IMR-90 (cell line): Measurements from ENCODE around the gene SNED1. TPM values are rescaled to one million over a fixed set of nuclear protein-coding genes. Genes with fewer than 3 reads are reported as not detected.

Experiments
- ATAC-seq: fragments of 200-7000 bp; cut with Tn5 transposase; 2 replicates; pipeline ENCODE4 v1.9.1; 2020; ENCODE audit warnings: low read depth, mild to moderate bottlenecking, moderate library complexity
- BruUV-seq: library from RNA; stranded (reverse); fragments of 400-500 nt; replicated peaks from 2 replicates; lab custom pipeline; 2021; lab: Mats Ljungman, UMichigan
- CTCF ChIA-PET: fragments of 300-600 bp; formaldehyde crosslinking; extraction: SDS; loops from one replicate; lab custom pipeline; 2021; ENCODE audit warnings: antibody characterized with exemption; lab: Yijun Ruan, JAX
- POLR2A ChIA-PET: fragments of 300-600 bp; sonication (Branson Sonifier 250); formaldehyde crosslinking; loops from one replicate; lab custom pipeline; 2022; ENCODE audit warnings: antibody characterized with exemption; ENCODE audit not compliant: unreplicated experiment; lab: Charles Lee
- DNase-seq: peaks from one replicate; pipeline ENCODE4 v3.0.0; 2013
- H2AFZ ChIP-seq: replicated peaks from 2 replicates; pipeline ENCODE3; 2013; ENCODE audit warnings: low read length, mild to moderate bottlenecking; ENCODE audit not compliant: poor library complexity
- H2AK5ac ChIP-seq: 2 replicates; pipeline ENCODE4 v1.6.1; 2013; ENCODE audit warnings: low read depth, low read length, inconsistent platforms
- H2AK9ac ChIP-seq: replicated peaks from 2 replicates; pipeline ENCODE3; 2013; ENCODE audit warnings: mild to moderate bottlenecking, low read depth, low read length, moderate library complexity; ENCODE audit not compliant: poor library complexity
- H2BK120ac ChIP-seq: 2 replicates; pipeline ENCODE4 v1.6.1; 2013; ENCODE audit warnings: low read depth, low read length, inconsistent platforms
- H2BK15ac ChIP-seq: 3 replicates; pipeline ENCODE4 v1.6.1; 2013; ENCODE audit warnings: low read depth, low read length, inconsistent platforms
- H2BK20ac ChIP-seq: 2 replicates; pipeline ENCODE4 v1.6.1; 2013; ENCODE audit warnings: low read depth, mild to moderate bottlenecking, inconsistent platforms, low read length, moderate library complexity
- H2BK5ac ChIP-seq: 2 replicates; pipeline ENCODE4 v1.6.1; 2013; ENCODE audit warnings: mild to moderate bottlenecking, low read depth, low read length, inconsistent platforms; ENCODE audit not compliant: poor library complexity, severe bottlenecking
- H3K14ac ChIP-seq: replicated peaks from 2 replicates; pipeline ENCODE4 v1.6.1; 2013; ENCODE audit warnings: low read depth, low read length, inconsistent platforms
- H3K18ac ChIP-seq: 2 replicates; pipeline ENCODE4 v1.6.1; 2013; ENCODE audit warnings: low read depth, low read length, control low read depth
- H3K23ac ChIP-seq: 2 replicates; pipeline ENCODE4 v1.6.1; 2013; ENCODE audit warnings: low read depth, low read length, inconsistent platforms
- H3K27ac ChIP-seq: 2 replicates; pipeline ENCODE4 v1.5.1; 2013; ENCODE audit warnings: mild to moderate bottlenecking, control low read depth, low read length; ENCODE audit not compliant: insufficient read depth
- H3K27me3 ChIP-seq: 2 replicates; pipeline ENCODE4 v1.6.1; 2013; ENCODE audit warnings: low read length; ENCODE audit not compliant: control insufficient read depth, insufficient read depth
- H3K36me3 ChIP-seq: 2 replicates; pipeline ENCODE4 v1.6.1; 2013; ENCODE audit warnings: low read length, mixed read lengths; ENCODE audit not compliant: control insufficient read depth, insufficient read depth
- H3K4ac ChIP-seq: 2 replicates; pipeline ENCODE4 v1.6.1; 2013; ENCODE audit warnings: low read depth, low read length, inconsistent platforms
- H3K4me1 ChIP-seq: 2 replicates; pipeline ENCODE4 v1.6.1; 2013; ENCODE audit warnings: low read length, mixed read lengths; ENCODE audit not compliant: control insufficient read depth, insufficient read depth
- H3K4me2 ChIP-seq: 2 replicates; pipeline ENCODE4 v1.6.1; 2013; ENCODE audit warnings: low read depth, mild to moderate bottlenecking, control low read depth, low read length, moderate library complexity
- H3K4me3 ChIP-seq: 2 replicates; pipeline ENCODE4 v1.5.1; 2013; ENCODE audit warnings: low read depth, mild to moderate bottlenecking, control low read depth, low read length, moderate library complexity; ENCODE audit not compliant: insufficient read depth
- H3K56ac ChIP-seq: 2 replicates; pipeline ENCODE4 v1.6.1; 2013; ENCODE audit warnings: low read length, inconsistent platforms; ENCODE audit not compliant: insufficient read depth; ENCODE audit errors: extremely low read depth
- H3K79me1 ChIP-seq, 2 experiments: 2 replicates each; pipeline ENCODE4 v1.6.1; 2013; ENCODE audit warnings: low read length in 2 of 2, inconsistent platforms in 1 of 2, low read depth in 1 of 2
- H3K9ac ChIP-seq: 2 replicates; pipeline ENCODE4 v1.6.1; 2013; ENCODE audit warnings: low read depth, low read length, control low read depth
- H3K9me1 ChIP-seq: 2 replicates; pipeline ENCODE4 v1.6.1; 2013; ENCODE audit warnings: low read length, inconsistent platforms; ENCODE audit not compliant: insufficient read depth
- H3K9me3 ChIP-seq: 2 replicates; pipeline ENCODE4 v1.6.1; 2013; ENCODE audit warnings: low read length; ENCODE audit not compliant: control insufficient read depth, insufficient read depth
- H4K20me1 ChIP-seq: 2 replicates; pipeline ENCODE4 v1.6.1; 2013; ENCODE audit warnings: low read length, inconsistent platforms; ENCODE audit not compliant: insufficient read depth
- H4K5ac ChIP-seq: 2 replicates; pipeline ENCODE4 v1.6.1; 2013; ENCODE audit warnings: mild to moderate bottlenecking, low read depth, low read length, control low read depth
- H4K8ac ChIP-seq, 2 experiments: 2 replicates each; pipeline ENCODE4 v1.6.1; 2013; ENCODE audit warnings: low read depth in 2 of 2, low read length in 2 of 2, control low read depth in 1 of 2, inconsistent platforms in 1 of 2
- H4K91ac ChIP-seq: 2 replicates; pipeline ENCODE4 v1.6.1; 2013; ENCODE audit warnings: low read depth, low read length, inconsistent platforms; ENCODE audit not compliant: insufficient read depth
- BHLHE40 ChIP-seq: fragments of 150-350 bp; IDR thresholded peaks from 2 replicates; pipeline ENCODE4 v1.6.1; 2016; ENCODE audit warnings: mild to moderate bottlenecking, low read depth, low read length
- CEBPB ChIP-seq: IDR thresholded peaks from 2 replicates; pipeline ENCODE4 v1.6.1; 2012; ENCODE audit warnings: low read depth, low read length, improper control_type of control experiment
- CHD1 ChIP-seq: IDR thresholded peaks from 2 replicates; pipeline ENCODE4 v1.6.1; 2012; ENCODE audit warnings: low read depth, low read length, improper control_type of control experiment
- CTCF ChIP-seq: conservative IDR thresholded peaks from 2 replicates; pipeline ENCODE4 v1.5.1; 2012; ENCODE audit warnings: mild to moderate bottlenecking, low read depth, low read length, improper control_type of control experiment
- FOS ChIP-seq: fragments of 150-350 bp; IDR thresholded peaks from 2 replicates; pipeline ENCODE4 v1.6.1; 2016; ENCODE audit warnings: low read depth, low read length
- MAFK ChIP-seq: IDR thresholded peaks from 2 replicates; pipeline ENCODE4 v1.6.1; 2012; ENCODE audit warnings: low read depth, low read length, improper control_type of control experiment
- MAZ ChIP-seq: IDR thresholded peaks from 2 replicates; pipeline ENCODE4 v1.6.1; 2012; ENCODE audit warnings: low read depth, mild to moderate bottlenecking, low read length, improper control_type of control experiment, moderate library complexity, borderline replicate concordance
- MXI1 ChIP-seq: IDR thresholded peaks from 2 replicates; pipeline ENCODE4 v1.6.1; 2012; ENCODE audit warnings: low read depth, mild to moderate bottlenecking, low read length, moderate library complexity, borderline replicate concordance
- NFE2L2 ChIP-seq: fragments of 150-350 bp; IDR thresholded peaks from 2 replicates; pipeline ENCODE4 v1.6.1; 2016; ENCODE audit warnings: low read depth, mild to moderate bottlenecking, low read length
- POLR2A ChIP-seq: IDR thresholded peaks from 2 replicates; pipeline ENCODE4 v1.6.1; 2012; ENCODE audit warnings: mild to moderate bottlenecking, low read depth, low read length
- RAD21 ChIP-seq: IDR thresholded peaks from 2 replicates; pipeline ENCODE4 v1.6.1; 2012; ENCODE audit warnings: low read length, improper control_type of control experiment
- RCOR1 ChIP-seq: IDR thresholded peaks from 2 replicates; pipeline ENCODE4 v1.6.1; 2012; ENCODE audit warnings: mild to moderate bottlenecking, low read length, improper control_type of control experiment; ENCODE audit not compliant: insufficient replicate concordance
- RFX5 ChIP-seq: IDR thresholded peaks from 2 replicates; pipeline ENCODE4 v1.8.0; 2012; ENCODE audit warnings: low read depth, mild to moderate bottlenecking, low read length, moderate library complexity
- SMC3 ChIP-seq: fragments of 150-350 bp; IDR thresholded peaks from 2 replicates; pipeline ENCODE4 v1.6.1; 2016; ENCODE audit warnings: low read depth, mild to moderate bottlenecking, antibody characterized with exemption, low read length, moderate library complexity
- WGBS, 2 experiments: methylation state at CpG; one replicate each; pipeline versions ENCODE4 v1.1.5 to v1.1.7; 2013; ENCODE audit warnings: missing lambda C conversion rate in 2 of 2; ENCODE audit not compliant: insufficient read length in 1 of 2; ENCODE audit errors: extremely low coverage in 2 of 2; 5-methylcytosine and 5-hydroxymethylcytosine counted together
- dilution Hi-C: fragments of 300-500 bp; cut with HindIII; formaldehyde crosslinking; loops from one replicate; pipeline ENCODE4 v1.14.3; 2018; ENCODE audit warnings: low sequenced_read_pairs; ENCODE audit not compliant: unreplicated experiment
- in situ Hi-C: fragments of 300-500 bp; cut with MboI; formaldehyde crosslinking; loops from 3 replicates; pipeline ENCODE4 v1.14.3; 2019; ENCODE audit warnings: low sequenced_read_pairs, inconsistent platforms, mixed read lengths
- intact Hi-C: fragments of 100-400 bp; cut with micrococcal nuclease; formaldehyde crosslinking; loops from 2 replicates; pipeline ENCODE4 v1.10.0; 2022
- polyA plus RNA-seq, 3 experiments: library from polyadenylated mRNA; depleted of rRNA; stranded (reverse); fragments of >200 nt; gene quantifications; 2 replicates each; pipeline ENCODE4 v1.2.3, GENCODE V29; 2012; ENCODE audit warnings: low replicate concordance in 1 of 3
- total RNA-seq: library from RNA; depleted of rRNA; stranded (reverse); fragments of >200 nt; gene quantifications from 2 replicates; pipeline ENCODE4 v1.2.3, GENCODE V29; 2012
- TF ChIP-seq, protein P1 (sequence below): fragments of 150-350 bp; IDR thresholded peaks from 2 replicates; pipeline ENCODE4 v1.6.1; 2016; ENCODE audit warnings: low read depth, mild to moderate bottlenecking, low read length, moderate library complexity, borderline replicate concordance
- TF ChIP-seq, protein P2 (sequence below): fragments of 150-350 bp; IDR thresholded peaks from 2 replicates; pipeline ENCODE4 v1.6.1; 2017; ENCODE audit warnings: mild to moderate bottlenecking, antibody characterized with exemption, low read length, low read depth

SNED1 gene
- total and polyA plus RNA-seq, 2 of the 4 experiments (the other 2 are of a cell fraction): 1.1 to 3.4 TPM

DNA sequence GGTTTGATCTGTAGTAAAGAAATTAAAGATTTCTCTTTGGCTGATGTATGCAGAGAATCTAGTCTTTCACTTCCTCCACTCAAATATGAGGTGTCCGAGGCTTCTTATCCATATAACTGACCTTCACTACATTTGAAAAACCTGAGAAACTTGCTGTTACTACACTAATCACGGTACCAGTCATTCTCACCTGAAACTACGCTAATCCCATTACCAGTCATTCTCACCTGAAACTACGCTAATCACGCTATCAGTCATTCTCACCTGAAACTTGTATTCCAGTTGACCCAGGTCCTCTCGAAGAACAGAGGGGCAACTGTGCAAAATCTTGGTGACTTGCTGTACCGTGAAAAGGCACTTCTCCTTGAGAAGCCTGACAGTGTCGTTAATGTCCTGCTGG is 98.6 kb downstream of the SNED1 start:
- H3K4me2 ChIP-seq: no peak overlapping the region
- H3K18ac ChIP-seq: no peak overlapping the region
- peaks cover 28 to 34% of the 10 kb centered on the region in 2 experiments for H3K79me1 ChIP-seq
- no peak overlapping the region for H3K27ac ChIP-seq
- H2BK120ac ChIP-seq: no peak overlapping the region
- TF ChIP-seq RFX5: no peak
- no peak for TF ChIP-seq MAZ
- TF ChIP-seq, protein P1, sequence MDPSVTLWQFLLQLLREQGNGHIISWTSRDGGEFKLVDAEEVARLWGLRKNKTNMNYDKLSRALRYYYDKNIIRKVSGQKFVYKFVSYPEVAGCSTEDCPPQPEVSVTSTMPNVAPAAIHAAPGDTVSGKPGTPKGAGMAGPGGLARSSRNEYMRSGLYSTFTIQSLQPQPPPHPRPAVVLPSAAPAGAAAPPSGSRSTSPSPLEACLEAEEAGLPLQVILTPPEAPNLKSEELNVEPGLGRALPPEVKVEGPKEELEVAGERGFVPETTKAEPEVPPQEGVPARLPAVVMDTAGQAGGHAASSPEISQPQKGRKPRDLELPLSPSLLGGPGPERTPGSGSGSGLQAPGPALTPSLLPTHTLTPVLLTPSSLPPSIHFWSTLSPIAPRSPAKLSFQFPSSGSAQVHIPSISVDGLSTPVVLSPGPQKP: no peak
- no peak for TF ChIP-seq RCOR1
- TF ChIP-seq NFE2L2: no peak
- TF ChIP-seq MXI1: no peak
- no peak for TF ChIP-seq RAD21
- TF ChIP-seq CEBPB: no peak
- TF ChIP-seq BHLHE40: no peak
- no peak for TF ChIP-seq MAFK
- TF ChIP-seq, protein P2, sequence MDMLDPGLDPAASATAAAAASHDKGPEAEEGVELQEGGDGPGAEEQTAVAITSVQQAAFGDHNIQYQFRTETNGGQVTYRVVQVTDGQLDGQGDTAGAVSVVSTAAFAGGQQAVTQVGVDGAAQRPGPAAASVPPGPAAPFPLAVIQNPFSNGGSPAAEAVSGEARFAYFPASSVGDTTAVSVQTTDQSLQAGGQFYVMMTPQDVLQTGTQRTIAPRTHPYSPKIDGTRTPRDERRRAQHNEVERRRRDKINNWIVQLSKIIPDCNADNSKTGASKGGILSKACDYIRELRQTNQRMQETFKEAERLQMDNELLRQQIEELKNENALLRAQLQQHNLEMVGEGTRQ: no peak
- TF ChIP-seq CTCF: no peak
- no peak for TF ChIP-seq FOS
- no peak for TF ChIP-seq SMC3
- no peak for TF ChIP-seq POLR2A
- TF ChIP-seq CHD1: no peak
- no peak overlapping the region for H4K5ac ChIP-seq
- no peaks in the 10 kb centered on the region for H3K27me3 ChIP-seq
- H3K9me3 ChIP-seq: no peaks in the 10 kb centered on the region
- H4K91ac ChIP-seq: no peak overlapping the region
- DNase-seq (no peak), ATAC-seq (no peak)
- H2BK15ac ChIP-seq: no peak overlapping the region
- in situ Hi-C loops: no loop called here
- H2AK9ac ChIP-seq: no peak overlapping the region
- no peak overlapping the region for H2BK20ac ChIP-seq
- no peak overlapping the region for H2BK5ac ChIP-seq
- H3K9ac ChIP-seq: no peak overlapping the region
- H2AFZ ChIP-seq: no peak overlapping the region
- no peak overlapping the region for H2AK5ac ChIP-seq
- H3K4me3 ChIP-seq: no peak overlapping the region
- 95% methylated on average over 6 of the region's 8 CpGs; no CpG with 5 or more reads in 1 of the 2 experiments for WGBS, 2 experiments
- no peak overlapping the region for H3K56ac ChIP-seq
- BruUV-seq: no TSS peak
- H3K9me1 ChIP-seq: peaks cover 3% of the 10 kb centered on the region; the same call in 1 of the 2 replicates
- ChIA-PET POLR2A (no interaction called here), CTCF (no interaction called here)
- H3K14ac ChIP-seq: no peak overlapping the region
- no peak overlapping the region for H3K23ac ChIP-seq
- no peak overlapping the region for H3K4ac ChIP-seq
- H3K4me1 ChIP-seq: no peaks in the 10 kb centered on the region; the same call in 1 of the 2 replicates
- no peak overlapping the region for H4K8ac ChIP-seq
- intact Hi-C loops: no loop called here
- dilution Hi-C loops: no loop called here
- peaks cover 36% of the 10 kb centered on the region for H3K36me3 ChIP-seq
- no peaks in the 10 kb centered on the region for H4K20me1 ChIP-seq
